Sciatic nerve (tissue), 2 donors: Measurements from ENCODE around the gene IRGQ. TPM values are rescaled to one million over a fixed set of nuclear protein-coding genes. Genes with fewer than 3 reads are reported as not detected.
"Not testable (repeated sequence)": the region's sequence is repeated elsewhere in the genome, so short reads cannot be mapped to it uniquely, and the experiment has no call there.

ENCODE experiments used
- ATAC-seq: fragments of 200-7000 bp; cut with Tn5 transposase; one replicate; pipeline ENCODE4 v1.9.1; 2020; ENCODE audit warnings: mild to moderate bottlenecking, moderate library complexity
- DNase-seq: peaks from one replicate; pipeline ENCODE4 v3.0.0-alpha.2; 2020; ENCODE audit warnings: low spot score
- intact Hi-C: fragments of 100-400 bp; cut with DNase I; formaldehyde crosslinking; loops from one replicate; pipeline ENCODE4 v1.14.2; 2022
- total RNA-seq: library from RNA; stranded (reverse); fragmentation: NEBNext Ultra II Directional; extraction: Animal tissue kit (Norgen Biotek cat#: 25700); gene quantifications from one replicate; pipeline ENCODE4 v1.2.1, GENCODE V29; 2021
- donor health status: DM: no; HTN: no; CAD: no.
- donor health status: DM: no; HTN: no; CAD: no.

The IRGQ gene
- total RNA-seq, 1 donor from 2014 or later: 22.2 TPM

- ATAC-seq (no peak), DNase-seq (no peak)
- intact Hi-C loops: no loop called here
Observed at GRCh38 chr19:43606569-43607229, 10.8 kb upstream of the IRGQ start.

GRCh38 chr19:43605875-43606568 is 10.1 kb upstream of the IRGQ start:
- intact Hi-C loops: no loop called here
- DNase-seq (no peak), ATAC-seq (no peak)

DNA sequence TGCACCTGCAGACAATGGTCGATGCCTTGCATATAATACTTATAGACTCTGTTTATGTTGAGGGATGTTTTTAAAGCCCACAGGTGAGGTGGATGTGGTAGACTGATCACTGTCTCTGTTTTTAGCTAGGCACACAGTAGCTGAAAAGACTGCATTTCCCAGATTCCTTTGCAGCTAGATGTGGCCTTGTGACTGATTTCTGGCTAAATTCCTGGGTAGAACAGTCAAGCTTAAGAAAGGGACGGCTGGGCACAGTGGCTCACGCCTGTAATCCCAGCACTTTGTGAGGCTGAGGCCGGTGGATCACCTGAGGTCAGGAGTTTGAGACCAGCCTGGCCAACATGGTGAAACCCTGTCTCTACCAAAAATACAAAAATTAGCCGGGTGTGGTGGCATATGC is 4.4 kb upstream of the IRGQ start:
- ATAC-seq, DNase-seq, intact Hi-C loops: not testable (repeated sequence)

DNA sequence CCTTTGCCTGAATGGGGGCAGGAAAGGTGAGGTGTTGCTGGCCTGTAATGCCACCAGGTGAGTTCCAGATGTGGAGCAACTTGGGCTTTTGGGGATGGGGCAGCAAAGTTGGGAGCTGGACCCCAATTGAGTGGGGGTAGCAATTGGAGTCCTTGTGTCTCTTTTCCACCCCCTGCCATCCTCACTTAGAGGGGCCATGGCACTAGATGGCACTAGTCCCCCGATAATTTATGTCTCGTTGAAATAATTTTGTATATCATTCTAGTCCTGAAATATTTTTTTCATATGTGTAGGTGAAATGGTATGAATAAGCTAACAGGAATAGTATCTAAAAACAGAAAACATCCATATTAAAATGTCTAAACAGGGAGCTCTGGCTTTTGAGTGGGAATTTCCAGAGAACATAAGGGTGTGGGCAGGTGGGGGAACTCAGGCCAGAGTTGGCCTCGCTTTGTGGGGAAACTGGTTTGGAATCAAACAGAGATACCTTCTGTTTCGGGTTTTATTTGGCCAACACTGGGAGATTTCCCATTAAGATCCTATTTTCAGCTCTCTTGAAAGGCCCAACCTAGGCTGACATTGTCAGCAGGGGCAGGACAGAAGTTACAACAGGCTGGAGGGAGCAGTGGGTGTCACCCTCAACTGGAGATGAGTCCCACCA is 3.8 kb upstream of the IRGQ start:
- intact Hi-C loops: loop anchor here (10.0 kb wide), 1 partner anchor 55 kb away; no protein-coding TSS in a partner anchor
- no peak for ATAC-seq
- no peak for DNase-seq

DNA sequence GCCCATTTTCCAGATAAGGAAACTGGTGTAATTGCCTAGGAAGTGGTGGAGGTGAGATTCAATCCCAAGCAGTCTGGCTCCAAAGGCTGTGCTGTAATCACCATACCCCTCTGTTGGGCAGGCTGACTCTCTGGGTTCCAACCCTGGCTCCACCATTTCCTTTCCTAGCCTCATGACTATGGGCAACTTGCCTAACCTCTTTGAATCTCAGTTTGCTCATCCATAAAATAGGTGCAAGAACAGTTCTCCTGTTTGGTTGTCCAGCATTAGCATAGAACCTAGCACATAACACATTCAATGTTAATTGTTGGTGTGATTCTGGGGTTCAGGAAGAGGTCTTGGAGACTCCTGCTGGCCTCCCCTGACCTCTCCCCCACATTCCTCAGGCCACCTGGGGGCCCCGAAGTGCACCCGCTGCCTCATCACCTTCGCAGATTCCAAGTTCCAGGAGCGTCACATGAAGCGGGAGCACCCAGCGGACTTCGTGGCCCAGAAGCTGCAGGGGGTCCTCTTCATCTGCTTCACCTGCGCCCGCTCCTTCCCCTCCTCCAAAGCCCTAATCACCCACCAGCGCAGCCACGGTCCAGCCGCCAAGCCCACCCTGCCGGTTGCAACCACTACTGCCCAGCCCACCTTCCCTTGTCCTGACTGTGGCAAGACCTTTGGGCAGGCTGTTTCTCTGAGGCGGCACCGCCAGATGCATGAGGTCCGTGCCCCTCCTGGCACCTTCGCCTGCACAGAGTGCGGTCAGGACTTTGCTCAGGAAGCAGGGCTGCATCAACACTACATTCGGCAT is 2.7 kb upstream of the IRGQ start:
- DNase-seq: no peak
- ATAC-seq: no peak
- intact Hi-C loops: loop anchor here (10.0 kb wide), 1 partner anchor 56 kb away; no protein-coding TSS in a partner anchor

- intact Hi-C loops: loop anchor here (10.0 kb wide), 1 partner anchor 57 kb away; no protein-coding TSS in a partner anchor
- DNase-seq (no peak), ATAC-seq (no peak)
Observed at GRCh38 chr19:43597876-43598275, 1.9 kb upstream of the IRGQ start.

DNA sequence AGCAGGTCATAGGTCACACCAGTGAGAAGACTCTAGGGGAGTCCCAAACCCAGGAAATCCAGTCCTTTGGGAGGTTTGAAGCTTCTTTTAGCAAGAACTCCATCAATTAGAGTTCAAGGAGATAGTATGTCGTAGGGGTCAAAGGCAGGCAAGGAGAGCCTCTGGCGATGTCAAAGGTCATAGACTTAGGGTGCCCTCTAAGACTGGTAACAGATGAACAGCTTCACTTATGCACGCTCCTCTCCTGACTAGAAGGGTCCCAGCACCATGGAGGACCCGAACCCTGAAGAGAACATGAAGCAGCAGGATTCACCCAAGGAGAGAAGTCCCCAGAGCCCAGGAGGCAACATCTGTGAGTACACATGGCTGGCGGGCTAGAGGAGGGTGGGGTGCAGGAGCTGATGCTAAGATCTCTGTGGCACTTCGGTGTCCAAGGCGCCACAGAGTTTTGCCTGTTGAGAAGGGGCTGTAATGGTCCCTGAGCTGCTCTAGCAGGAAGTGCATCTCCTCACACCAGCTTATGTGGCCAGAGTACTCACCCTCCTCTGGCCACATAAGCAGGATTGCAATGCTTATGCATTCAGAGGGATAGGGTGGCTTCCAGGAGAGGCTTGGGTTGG is 1.0 kb upstream of the IRGQ start:
- intact Hi-C loops: loop anchor here (10.0 kb wide), 1 partner anchor 58 kb away; no protein-coding TSS in a partner anchor

DNA sequence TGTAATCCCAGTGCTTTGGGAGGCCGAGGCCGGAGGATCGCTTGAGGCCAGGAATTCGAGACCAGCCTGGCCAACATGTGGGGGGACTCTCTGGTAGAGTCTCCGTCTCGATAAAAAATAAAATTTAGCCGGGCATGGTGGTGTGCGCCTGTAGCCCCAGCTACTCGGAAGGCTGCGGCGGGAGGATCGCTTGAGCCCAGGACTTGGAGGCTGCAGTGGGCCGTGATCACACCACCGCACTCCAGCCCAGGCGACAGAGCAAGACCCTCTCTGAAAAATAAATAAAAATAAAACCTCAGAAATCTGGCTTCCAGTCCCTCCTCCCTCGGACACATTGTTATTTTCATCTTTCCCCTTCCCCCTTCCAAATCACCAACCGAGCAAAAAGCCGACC is 332 bp downstream of the IRGQ start:
- intact Hi-C loops: loop anchor here (10.0 kb wide), 1 partner anchor 59 kb away; no protein-coding TSS in a partner anchor
- no peak for DNase-seq
- peak; percentile 39 for ATAC-seq

More for the DNA sequence above, 1.0 kb upstream of the IRGQ start:
- no peak for DNase-seq
- no peak for ATAC-seq

DNA sequence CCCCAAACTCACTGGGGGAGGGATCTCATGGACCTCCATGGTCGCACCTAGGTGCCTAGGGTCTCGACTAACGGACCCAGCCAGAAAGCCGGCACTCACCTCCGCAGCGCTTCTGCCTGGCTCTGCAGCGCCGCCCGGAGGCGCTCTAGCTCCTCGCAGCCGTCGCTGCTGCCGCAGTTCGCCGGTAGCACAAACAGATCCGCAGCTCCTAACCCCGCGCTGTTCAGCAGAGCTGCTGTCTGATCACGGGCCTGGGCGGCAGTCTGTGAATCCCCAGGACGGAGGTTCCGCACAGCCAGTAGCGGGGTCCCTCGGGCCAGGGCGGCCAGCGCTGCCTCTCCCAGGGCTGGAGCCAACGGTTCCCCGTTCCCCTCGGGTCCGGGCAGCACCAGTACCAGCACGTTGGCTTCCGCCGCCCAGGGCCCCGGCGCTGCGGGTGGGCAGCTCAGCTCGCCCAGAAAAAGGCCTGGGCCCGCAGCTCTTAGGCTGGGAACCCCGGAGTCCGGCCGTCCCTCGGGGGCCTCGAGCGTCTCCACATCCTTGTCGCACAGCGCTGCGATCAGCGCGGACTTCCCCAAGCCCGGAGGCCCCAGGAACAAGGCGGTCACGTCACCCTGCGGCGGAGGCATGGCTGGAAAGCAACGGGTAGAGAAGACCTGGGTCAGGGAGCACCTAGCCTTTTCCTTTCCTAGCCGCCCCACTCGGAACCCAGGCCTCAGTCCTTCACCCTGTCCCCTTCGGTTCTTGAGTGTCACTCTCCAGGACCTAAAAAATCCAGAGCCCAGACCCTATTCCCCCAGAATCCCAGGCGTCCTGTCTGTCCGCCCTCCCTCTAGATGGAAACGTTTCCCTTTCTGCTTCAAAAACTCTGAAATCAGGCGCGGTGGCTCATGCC is 977 bp downstream of the IRGQ start:
- DNase-seq (peak; percentile 75), ATAC-seq (peak; percentile 12)
- intact Hi-C loops: loop anchor here (10.0 kb wide), 1 partner anchor 60 kb away; no protein-coding TSS in a partner anchor

- intact Hi-C loops: loop anchor here (10.0 kb wide), 1 partner anchor 61 kb away; no protein-coding TSS in a partner anchor
- ATAC-seq (no peak), DNase-seq (no peak)
Observed at GRCh38 chr19:43594081-43594697, 1.7 kb downstream of the IRGQ start.

DNA sequence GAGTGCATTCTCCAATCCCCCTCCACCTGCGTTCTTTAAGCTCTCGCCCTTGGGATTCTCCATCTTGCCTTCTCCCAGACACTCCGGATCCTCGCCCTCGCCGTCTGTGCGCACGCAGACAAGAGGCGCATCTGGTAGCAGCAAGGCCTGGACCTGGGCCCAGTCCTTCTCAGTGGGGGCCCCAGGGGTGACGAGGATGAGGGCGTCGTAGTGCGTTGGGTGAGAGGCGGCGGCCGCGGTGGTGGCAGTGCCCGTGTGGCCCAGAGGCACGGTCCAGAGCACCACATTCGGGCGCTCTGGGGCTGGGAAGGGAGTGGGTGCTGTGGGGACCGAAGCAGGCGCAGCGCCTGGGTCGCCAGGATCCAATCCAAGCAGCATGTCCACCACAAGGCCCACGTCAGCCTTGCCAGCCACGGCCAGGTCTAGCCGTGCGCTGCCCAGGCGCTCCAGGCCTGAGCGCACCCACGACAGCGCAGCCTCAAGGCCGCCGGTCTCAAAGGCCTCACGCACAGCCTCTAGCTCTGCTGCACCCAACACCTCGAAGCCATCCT is 3.1 kb downstream of the IRGQ start:
- DNase-seq (no peak), ATAC-seq (no peak)
- intact Hi-C loops: loop anchor here (10.0 kb wide), 1 partner anchor 62 kb away; no protein-coding TSS in a partner anchor

DNA sequence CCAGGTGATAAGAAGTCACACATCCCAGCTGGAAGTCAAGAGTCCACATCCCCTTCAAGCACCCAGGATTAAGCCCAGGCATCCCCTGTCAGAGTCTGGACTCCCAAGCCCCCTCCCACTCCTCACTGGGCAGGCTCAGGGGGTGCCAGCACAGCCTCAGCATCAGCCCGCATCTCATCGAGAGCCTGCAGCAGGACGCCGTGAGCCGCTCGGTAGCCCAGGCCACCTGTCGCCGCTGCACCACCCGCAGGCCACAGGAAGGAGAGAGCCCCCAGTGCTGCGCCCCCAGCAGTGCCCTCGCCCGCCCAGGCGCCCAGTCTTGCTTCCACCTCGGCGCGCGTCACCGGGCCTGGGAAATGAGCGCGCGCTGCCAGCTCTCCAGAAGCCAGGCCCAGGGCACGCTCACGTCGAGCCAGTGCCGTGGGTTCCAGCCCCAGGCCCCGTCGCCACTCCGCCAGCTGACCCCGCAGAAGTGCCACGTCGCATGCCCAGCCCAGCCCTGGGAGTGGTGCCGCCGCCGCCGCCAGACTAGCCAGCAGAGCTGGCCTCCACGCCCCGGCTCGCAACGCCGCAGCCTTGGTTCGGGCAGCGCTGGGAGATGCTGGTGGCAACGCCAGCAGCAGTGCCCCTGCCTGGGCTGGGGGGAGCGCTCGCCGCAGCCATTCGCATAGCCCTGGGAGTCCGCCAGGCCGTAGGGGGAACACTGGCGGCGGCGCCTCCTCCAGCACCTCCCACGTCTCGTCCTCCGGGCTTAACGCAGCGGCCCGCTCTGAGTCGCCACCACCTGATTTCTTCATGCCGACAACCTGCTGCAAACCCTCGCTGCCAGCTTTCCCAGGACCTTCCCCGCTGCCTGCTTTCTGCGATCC is 3.8 kb downstream of the IRGQ start:
- no peak for ATAC-seq
- intact Hi-C loops: loop anchor here (10.0 kb wide), 1 partner anchor 63 kb away; no protein-coding TSS in a partner anchor
- DNase-seq: no peak

GRCh38 chr19:43589678-43590077 is 6.3 kb downstream of the IRGQ start:
- no peak for ATAC-seq
- intact Hi-C loops: loop anchor here (10.0 kb wide), 1 partner anchor 65 kb away; no protein-coding TSS in a partner anchor
- DNase-seq: no peak

- intact Hi-C loops: no loop called here
- no peak for DNase-seq
- ATAC-seq: no peak
Observed at GRCh38 chr19:43589277-43589676, 6.7 kb downstream of the IRGQ start.

- ATAC-seq, DNase-seq, intact Hi-C loops: not testable (repeated sequence)
Observed at GRCh38 chr19:43587029-43587428, 8.9 kb downstream of the IRGQ start.

GRCh38 chr19:43586346-43586745 is 9.6 kb downstream of the IRGQ start:
- no peak for DNase-seq
- intact Hi-C loops: no loop called here
- no peak for ATAC-seq
